Stimulated activated CD8-positive, alpha-beta memory T cell treated with anti-CD3 and anti-CD28 coated beads, Interleukin-4, amount 100 ng/mL, for 48 hours (primary cell): ENCODE data around the gene ACTR8.

ENCODE experiments used
- DNase-seq: peaks from one replicate; pipeline ENCODE4 v3.0.0-alpha.2; 2020

ACTR8 gene

GRCh38 chr3:53833700-53834099 lies 48.3 kb downstream of the ACTR8 start:
- DNase-seq = no peak

DNA sequence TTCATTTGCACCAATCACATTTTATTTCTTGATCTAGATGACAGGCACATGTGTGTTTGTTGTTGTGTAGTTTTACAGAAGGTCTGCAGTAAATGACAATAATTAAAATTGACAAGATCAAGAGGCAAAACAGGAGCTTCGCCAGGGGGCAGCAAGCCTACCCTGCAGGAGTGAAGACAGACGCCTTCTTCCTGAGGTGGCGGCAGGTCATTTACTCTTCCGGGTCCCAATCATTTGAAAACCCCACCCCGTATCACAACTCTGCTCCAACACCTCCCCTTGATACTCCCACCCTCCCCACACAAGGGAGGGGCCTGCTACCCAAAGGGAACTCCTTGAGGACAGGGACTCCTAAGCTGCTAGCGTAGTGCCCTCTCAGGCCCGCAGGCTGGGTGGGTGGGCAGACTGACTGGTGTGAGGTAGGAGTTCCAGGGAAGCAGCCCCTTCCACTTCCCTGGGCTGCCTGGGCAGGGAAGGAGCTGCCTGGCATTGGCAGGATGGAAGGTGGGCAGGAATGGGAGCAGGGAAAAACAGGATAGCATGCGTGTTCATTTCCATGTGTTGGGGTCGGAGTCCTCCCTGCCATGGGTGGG lies 48.8 kb downstream of the ACTR8 start:
- no peak for DNase-seq

- DNase-seq = no peak
These were observed 51.0 kb downstream of the ACTR8 start for GRCh38 chr3:53830944-53831343.

DNA sequence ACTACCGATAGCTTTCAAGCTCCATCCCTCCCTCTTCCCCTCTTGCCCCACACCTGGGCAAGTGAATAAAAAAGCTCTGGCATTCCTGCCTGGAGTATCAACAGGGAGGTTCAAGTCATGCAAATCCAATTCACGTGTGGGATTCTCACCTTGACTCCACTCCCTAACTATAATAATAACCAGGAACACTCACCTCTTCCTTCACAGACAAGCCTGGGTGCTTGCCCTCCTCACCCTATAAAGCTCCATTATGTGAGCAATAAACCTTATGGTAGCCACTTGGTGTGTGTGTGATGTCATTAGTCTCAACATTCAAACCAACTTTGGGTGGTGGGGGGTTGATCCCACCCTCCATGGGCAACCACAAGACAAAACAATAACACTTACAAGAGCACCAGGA lies 52.3 kb downstream of the ACTR8 start:
- no peak for DNase-seq

DNA sequence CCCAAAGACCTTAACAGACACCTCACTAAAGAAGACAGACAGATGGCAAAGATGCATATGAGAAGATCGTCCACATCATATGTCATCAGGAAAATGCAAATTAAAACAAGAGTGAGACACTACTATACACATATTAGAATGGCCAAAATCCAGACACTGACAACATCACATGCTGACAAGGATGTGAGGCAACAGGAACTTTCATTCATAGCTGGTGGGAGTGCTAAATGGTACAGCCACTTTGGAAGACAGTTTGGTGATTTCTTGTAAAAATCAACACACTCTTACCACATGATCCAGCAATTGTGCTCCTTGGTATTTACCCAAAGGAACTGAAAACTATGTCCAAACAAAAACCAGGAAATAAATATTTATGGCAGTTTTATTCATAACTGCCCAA lies 53.4 kb downstream of the ACTR8 start:
- DNase-seq = no peak

DNA sequence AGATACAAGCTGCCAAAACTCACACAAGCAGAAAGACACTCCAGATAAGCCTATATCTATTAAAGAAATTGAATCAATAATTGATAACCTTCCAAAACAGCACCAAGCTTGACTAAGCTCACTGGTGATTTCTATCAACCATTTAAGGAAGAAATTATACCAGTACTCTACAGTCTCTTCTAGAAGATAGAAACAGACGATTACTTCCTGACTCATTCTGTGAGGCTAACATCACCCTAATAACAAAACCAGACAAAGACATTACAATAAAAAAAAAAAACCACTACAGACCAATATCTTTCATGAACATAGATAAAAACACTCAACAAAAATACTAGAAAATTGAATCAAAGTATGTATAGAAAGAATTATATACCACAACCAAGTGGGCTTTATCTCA lies 55.9 kb downstream of the ACTR8 start:
- DNase-seq = no peak

- no peak for DNase-seq
These were observed 57.2 kb downstream of the ACTR8 start for GRCh38 chr3:53824795-53825194.

DNA sequence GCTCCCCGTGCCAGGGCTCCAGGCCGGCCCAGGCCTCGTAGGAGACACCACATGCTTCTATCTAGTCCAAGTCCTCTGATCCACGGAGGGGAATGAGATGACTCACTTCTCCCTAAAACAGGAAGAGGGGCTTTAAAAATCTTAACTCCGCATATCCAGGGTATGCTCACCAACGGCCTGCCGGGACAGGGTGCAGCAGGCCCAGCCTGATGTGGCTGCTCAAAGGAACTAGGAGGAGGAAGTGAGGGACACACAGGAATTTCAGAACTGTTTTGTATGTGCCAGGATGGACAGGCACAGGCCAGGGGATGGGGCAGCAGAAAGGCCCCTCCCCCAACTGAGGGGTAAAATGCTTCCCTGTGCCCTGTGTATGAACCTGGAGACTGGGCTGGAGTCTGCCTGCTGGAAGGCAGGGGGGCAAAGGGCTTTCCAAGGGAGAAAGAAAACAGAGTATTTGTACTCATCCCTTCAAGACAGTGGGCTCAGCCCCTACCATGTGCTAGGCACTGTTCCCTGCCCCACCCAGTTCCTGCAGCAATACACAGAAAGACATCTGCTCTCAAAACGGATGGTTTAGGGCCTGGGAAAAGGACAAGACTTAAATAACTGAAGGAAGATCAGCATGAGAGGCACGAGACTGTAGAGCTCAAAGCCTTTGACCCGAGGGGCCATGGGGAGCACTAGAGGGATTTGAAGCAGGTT lies 57.8 kb downstream of the ACTR8 start:
- no peak for DNase-seq

GRCh38 chr3:53823026-53823955 lies 58.7 kb downstream of the ACTR8 start:
- DNase-seq = no peak

DNA sequence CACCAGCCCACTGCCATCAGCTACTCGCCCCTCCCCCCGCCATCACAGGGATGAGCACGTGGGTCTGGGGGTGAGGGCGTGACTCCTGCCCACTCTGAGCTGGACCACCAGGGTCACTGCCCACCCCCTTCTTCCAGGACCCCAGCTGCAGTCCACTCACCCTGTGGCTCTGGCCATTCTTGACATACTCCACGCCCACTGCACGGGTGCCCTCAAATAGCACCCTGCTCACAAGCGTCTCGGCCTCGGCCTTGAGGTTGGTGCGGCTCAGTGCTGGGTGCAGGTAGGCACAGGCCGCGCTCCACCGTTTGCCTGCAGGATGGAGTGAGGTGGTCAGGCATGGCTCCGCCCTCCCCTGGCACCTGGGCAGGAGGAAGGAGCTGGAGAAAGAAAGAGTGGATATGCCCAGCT lies 59.6 kb downstream of the ACTR8 start:
- DNase-seq = no peak

GRCh38 chr3:53821631-53822121 lies 60.3 kb downstream of the ACTR8 start:
- no peak for DNase-seq

- DNase-seq = no peak
These were observed 61.0 kb downstream of the ACTR8 start for GRCh38 chr3:53820756-53821580.

GRCh38 chr3:53820084-53820483 lies 61.9 kb downstream of the ACTR8 start:
- no peak for DNase-seq

DNA sequence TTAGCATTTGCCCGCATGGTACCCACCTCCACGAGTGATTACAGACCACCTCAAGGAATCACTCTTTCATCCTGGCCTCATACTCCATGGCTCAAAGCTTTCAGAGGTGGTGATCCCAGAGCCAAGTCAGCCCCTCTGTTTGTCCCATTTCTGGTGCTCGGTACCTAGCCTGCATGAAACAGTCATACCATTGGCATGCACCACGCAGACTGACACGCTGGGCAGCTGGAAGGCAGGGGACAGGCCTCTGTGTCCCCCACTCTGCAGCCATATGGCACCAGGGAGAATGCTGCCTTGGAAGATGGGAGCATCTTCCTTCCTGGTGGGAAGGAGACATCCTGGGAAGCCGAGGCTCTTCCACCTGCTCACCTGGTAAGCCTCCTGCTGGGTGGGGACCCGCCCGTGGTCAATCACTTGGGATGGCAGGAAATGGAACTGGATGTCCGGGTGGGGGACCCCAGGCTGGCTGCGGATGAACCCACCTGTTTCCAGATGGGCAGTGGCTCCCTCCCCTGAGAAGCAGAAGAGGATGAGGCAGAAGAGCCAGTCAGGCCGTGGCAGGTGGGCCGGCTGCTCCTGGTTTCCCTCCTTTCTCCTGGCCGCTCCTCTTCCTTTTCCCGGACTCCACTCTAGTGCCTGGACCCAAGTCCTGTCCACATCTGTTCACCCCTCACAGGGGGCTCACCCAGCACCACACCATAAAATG lies 62.6 kb downstream of the ACTR8 start:
- no peak for DNase-seq

DNA sequence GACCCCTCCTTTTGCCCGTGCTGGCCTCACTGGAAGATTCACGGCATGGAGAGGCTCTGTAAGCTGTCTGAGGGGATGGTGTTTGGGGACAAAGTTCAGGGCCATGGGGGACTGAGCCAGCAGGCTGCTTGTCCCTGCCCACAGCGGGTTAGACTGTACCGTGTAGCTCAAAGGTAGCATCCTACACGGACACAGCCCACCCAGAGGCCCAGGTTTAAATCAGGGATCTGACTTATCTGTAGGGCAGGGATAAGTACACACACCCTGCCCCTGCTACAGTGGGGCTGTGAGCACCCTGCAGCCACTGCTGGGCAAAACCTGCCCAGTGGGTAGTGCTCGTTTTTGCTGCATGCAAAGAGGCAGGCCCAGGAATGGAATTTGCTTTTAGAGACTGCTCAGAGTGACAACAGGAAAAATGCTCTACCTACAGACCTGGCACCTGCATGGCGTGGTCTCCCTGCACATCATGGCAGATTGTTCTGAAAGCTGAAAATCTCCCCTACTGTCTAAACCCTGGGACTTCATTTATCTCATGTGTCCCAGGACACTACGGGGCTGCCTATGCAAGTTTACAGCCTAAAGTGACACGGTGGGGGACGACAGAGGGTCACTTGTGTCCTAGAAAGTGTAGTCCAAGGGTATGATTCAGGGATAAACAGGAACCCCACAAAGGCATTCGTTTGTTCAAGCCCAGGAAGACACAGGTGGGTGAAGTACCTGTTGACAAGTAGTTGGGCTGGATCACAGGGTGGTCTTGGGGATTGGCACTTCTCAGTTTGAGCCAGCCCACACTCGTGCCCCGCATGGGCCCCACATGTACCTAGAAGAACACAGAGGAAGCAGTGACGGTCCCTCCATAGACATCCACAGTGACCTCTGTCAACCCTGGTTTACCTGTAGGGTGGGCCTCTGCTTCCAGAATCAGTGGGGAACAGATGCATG lies 63.5 kb downstream of the ACTR8 start:
- DNase-seq = no peak

- DNase-seq = no peak
These were observed 64.1 kb downstream of the ACTR8 start for GRCh38 chr3:53817809-53818208.

- no peak for DNase-seq
These were observed 64.7 kb downstream of the ACTR8 start for GRCh38 chr3:53817211-53817610.
